Right renal cortex interstitium (tissue), 3 donors: ENCODE measurements around the gene THAP2. TPM values are rescaled to one million over a fixed set of nuclear protein-coding genes. Genes with fewer than 3 reads are reported as not detected.
"Not testable (repeated sequence)": the region's sequence is repeated elsewhere in the genome, so short reads cannot be mapped to it uniquely, and the experiment has no call there.

Source experiments
- DNase-seq, 3 donors: peaks; one replicate each; pipeline ENCODE4 v3.0.0-alpha.2; 2013; ENCODE audit warnings: low read depth in 3 of 3, low spot score in 2 of 3
- polyA plus RNA-seq, 3 donors: library from polyadenylated mRNA; unstranded; fragments of 120-200 nt; gene quantifications; one replicate each; pipeline ENCODE4 v1.2.1, GENCODE V29; 2013; ENCODE audit not compliant: insufficient read length in 3 of 3

THAP2 gene
- polyA plus RNA-seq, 3 donors, result 15.2 to 19.2 (median 16.6) TPM

GRCh38 chr12:71702181-71702580 lies 38.1 kb downstream of the THAP2 start:
- DNase-seq, result not testable (repeated sequence)

DNA sequence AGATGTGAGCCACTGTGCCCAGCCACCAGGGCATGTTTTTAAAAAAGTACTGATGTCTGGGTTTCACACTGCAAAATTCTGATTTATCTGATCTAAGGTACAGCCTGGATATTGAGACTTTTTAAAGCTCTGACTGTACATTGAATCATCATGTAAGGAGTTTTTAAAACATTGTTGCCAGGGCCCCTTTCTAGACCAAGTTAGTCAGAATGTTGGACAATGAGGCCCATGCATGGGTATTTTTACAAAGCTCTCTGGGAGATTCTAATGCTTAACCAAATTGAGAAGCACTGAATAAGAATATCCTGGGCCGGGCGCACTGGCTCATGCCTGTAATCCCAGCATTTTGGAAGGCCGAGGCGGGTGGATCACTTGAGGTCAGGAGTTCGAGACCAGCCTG lies 38.5 kb downstream of the THAP2 start:
- DNase-seq, result no peak

GRCh38 chr12:71703206-71703605 lies 39.1 kb downstream of the THAP2 start:
- DNase-seq, result no peak

DNA sequence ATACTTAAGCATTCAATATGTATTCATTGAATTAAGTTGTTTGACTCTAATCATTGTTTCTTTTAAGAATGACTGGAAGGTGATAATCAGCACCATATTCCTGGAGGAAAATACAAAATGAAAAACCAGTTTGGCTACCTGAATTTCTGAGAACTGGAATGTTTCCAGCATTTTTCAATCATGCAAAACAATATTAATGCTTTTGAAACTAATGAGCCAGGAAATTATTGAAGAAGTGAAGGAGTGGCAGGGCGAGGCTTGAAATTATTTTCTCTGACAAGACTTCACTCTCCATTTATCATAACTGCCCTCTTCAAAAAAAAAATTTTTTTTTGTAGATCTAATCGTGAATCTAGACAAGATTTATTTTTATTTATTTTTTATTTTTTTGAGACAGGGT lies 40.8 kb downstream of the THAP2 start:
- no peak for DNase-seq

GRCh38 chr12:71708658-71709057 lies 44.6 kb downstream of the THAP2 start:
- no peak for DNase-seq

- no peak for DNase-seq
Measured at GRCh38 chr12:71710276-71711125, 46.4 kb downstream of the THAP2 start.

GRCh38 chr12:71718611-71719010 lies 54.5 kb downstream of the THAP2 start:
- DNase-seq, result no peak

DNA sequence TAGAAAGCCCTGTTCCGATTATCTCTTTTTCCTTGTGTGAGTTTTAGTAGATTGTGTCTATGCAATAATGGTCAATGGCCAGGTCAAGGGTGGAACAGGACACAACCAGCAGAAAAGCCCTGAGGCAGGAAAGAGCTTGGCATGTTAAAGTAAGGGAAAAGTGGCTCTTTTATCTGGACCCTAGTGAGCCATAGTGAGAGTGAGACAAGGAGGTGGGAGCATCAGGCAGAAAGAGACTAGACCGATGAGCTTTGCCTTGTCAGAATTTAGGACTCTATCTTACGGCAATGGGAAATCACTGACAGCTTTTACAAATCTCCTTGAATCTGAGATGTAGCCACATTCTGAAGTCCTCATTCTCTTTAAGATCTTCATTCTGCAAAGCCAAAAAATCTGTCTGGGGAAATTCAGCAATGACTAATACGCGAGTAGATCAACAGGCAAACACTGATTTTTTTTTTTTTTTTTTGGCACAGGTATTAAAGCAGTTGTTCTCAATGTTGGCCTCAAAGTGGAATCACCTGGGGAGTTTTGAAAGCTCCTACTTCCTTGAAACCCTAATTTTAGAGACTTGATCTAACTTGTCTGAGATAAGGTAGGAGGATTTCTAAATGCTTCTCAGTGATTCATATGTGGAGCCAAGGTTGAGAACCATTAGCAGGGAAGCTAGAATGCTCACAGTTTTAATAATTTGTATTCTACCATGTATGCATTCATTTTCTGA lies 55.7 kb downstream of the THAP2 start:
- no peak for DNase-seq

DNA sequence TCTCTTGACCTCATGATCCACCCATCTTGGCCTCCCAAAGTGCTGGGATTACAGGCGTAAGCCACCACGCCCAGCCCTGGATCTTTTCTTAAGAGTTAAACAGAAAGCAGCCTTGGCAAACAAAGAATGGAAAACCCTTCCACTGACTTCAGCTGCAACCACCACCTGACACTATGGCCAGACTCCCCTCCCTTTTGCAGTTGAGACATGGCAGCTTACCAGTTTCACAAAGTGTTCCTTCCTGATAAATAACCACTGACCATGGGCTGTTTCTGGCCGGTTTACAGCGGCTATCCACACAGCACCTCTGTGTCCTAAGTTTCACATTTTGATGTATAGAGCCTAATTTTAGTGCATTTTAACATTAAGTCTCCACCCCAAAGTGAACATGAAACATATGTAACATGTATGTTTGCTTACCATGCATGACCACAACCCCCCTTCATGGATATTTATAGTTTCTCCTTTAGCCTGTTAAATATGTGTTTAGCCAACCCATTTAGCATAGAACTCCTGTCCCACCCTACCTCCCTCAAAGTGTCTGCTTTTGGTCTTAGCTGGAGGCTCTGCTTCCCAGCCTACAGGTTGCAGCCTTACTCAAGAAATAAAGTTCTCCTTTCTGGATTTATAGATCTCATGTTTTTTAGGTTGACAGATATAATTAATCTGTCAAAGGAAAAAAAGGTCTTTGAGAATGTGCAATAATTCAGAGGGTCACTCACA lies 57.8 kb downstream of the THAP2 start:
- DNase-seq, result no peak

GRCh38 chr12:71725011-71725410 lies 60.9 kb downstream of the THAP2 start:
- no peak for DNase-seq

GRCh38 chr12:71726548-71726947 lies 62.4 kb downstream of the THAP2 start:
- no peak for DNase-seq

DNA sequence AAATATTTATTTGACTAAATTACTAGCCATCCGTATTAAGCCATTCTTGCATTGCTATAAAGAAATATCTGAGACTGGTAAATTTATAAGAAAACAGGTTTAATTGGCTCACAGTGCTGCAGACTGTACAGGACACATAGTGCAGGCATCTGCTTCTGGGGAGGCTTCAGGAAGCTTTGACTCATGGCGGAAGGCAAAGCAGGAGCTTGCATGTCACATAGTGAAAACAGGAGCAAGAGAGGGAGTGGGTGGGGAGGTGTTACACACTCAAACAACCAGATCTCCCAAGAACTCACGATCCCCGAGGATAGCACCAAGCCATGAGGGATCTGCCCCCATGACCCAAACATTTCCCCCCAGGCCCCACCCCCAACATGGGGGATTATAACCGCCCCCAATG lies 63.9 kb downstream of the THAP2 start:
- no peak for DNase-seq

Other genes starting within 250 kb of the THAP2 start
- 10 to 100 TPM; 15.5 to 20.7 (median 16.6) TPM for gene LGR5, start 224.5 kb upstream of the THAP2 start, polyA plus RNA-seq
- gene ZFC3H1, start 453 bp upstream of the THAP2 start, polyA plus RNA-seq, result 10 to 100 TPM; 56.4 to 62.9 (median 62.3) TPM
- gene TMEM19, start 21.8 kb downstream of the THAP2 start, polyA plus RNA-seq, result 10 to 100 TPM; 38.7 to 50.5 (median 45.6) TPM
- 10 to 100 TPM; 72.7 to 75.1 (median 73.7) TPM for gene RAB21, start 90.6 kb downstream of the THAP2 start, polyA plus RNA-seq
- 10 to 100 TPM; 56.4 to 58.4 (median 58.3) TPM for gene TBC1D15, start 175.5 kb downstream of the THAP2 start, polyA plus RNA-seq